GM12865 (cell line): ENCODE measurements around the gene STK35.

ENCODE experiments used
- DNase-seq: peaks from one replicate; pipeline ENCODE4 v3.0.0; 2010; ENCODE audit warnings: low read depth
- H3K4me3 ChIP-seq: 2 replicates; pipeline ENCODE4 v1.5.1; 2011; ENCODE audit warnings: mild to moderate bottlenecking, low read depth, low read length, control low read depth
- TF ChIP-seq, protein P1 (sequence below): IDR thresholded peaks from 2 replicates; pipeline ENCODE4 v1.5.1; 2011; ENCODE audit warnings: low read length, control low read depth, low read depth, inconsistent platforms; ENCODE audit not compliant: insufficient read depth; ENCODE audit errors: missing control alignments

STK35 gene

DNA sequence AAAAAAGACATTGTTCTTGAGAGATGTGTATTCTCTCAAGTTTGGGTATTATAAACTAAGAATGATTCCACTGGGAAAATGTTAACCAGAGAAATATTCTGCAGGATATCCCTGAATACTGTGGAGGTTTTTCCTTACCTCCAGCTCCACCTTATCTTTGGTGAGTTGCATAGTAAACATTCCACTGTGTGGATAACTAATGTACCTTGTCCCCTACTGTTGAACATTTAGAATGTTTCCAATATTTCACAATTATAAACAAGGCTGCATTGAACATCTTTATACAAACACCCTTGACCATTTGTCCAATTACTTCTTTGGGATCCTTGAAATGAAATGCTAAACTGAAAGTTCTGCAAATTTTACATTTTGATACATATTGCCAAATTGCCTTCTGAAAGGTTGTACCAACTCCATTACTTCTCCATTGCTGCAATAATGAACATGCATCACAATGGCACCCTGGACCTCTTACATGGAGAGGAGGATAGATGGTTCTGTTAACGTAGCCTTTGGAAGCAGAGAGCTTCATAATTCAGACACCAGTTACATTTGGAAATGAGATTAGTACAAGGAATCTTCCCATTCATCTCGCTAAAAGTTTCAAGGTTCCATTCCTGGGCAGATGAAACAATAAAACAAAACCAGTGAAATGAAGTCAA is 35.0 kb upstream of the STK35 start:
- TF ChIP-seq, protein P1, sequence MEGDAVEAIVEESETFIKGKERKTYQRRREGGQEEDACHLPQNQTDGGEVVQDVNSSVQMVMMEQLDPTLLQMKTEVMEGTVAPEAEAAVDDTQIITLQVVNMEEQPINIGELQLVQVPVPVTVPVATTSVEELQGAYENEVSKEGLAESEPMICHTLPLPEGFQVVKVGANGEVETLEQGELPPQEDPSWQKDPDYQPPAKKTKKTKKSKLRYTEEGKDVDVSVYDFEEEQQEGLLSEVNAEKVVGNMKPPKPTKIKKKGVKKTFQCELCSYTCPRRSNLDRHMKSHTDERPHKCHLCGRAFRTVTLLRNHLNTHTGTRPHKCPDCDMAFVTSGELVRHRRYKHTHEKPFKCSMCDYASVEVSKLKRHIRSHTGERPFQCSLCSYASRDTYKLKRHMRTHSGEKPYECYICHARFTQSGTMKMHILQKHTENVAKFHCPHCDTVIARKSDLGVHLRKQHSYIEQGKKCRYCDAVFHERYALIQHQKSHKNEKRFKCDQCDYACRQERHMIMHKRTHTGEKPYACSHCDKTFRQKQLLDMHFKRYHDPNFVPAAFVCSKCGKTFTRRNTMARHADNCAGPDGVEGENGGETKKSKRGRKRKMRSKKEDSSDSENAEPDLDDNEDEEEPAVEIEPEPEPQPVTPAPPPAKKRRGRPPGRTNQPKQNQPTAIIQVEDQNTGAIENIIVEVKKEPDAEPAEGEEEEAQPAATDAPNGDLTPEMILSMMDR: no peak
- DNase-seq: no peak
- H3K4me3 ChIP-seq: no peak overlapping the region

DNA sequence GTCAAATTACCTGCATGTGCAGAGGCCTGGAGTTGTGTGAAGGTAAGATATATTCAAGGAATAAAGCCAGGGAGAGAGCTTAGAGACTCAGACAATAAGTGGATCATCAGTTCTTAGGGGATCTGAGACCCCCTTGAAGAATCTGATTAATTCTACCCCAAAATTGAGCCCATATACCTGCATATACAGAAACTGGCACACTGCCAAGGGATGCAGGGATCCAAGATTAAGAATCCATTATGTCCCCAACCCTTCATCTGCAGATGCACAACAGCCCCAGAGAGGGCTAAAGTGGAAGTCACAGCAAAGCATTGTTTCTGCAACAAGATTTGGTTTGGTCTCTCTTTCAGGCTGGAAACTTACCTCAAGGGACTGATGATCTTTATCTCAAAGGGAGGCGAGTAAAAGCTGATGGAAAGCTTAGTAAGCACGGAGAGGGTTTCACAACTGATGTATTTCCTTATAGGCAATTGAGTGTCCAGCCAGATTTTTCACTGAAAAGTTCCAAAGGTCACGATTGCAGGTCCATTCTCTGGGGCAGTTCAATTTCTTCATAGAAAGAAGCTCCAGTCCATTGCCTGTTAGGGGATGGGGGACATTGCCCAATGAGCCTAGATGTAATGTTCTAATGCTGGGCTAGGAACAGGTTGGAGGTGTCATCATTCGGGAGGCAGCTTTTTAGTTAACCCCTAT is 20.9 kb upstream of the STK35 start:
- TF ChIP-seq, protein P1: no peak
- no peak overlapping the region for H3K4me3 ChIP-seq
- DNase-seq: no peak

DNA sequence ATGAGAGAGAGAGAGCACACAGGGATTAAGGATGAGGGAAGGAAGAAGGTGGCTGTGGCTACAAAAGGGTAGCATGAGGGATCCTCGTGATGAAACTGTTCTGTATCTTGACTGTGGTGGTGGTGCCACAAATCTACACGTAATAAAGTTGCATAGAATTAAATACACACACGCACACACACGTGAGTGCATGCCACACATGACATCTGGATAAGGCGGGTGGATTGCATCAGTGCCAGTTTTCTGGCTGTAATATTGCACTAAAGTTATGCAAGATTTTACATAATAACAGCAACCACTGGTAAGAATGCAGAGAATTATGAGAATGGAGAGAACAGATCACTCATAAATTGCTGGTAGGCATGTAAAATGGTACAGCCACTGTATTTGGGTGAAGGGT is 16.9 kb upstream of the STK35 start:
- no peak overlapping the region for H3K4me3 ChIP-seq
- DNase-seq: no peak
- TF ChIP-seq, protein P1: no peak

DNA sequence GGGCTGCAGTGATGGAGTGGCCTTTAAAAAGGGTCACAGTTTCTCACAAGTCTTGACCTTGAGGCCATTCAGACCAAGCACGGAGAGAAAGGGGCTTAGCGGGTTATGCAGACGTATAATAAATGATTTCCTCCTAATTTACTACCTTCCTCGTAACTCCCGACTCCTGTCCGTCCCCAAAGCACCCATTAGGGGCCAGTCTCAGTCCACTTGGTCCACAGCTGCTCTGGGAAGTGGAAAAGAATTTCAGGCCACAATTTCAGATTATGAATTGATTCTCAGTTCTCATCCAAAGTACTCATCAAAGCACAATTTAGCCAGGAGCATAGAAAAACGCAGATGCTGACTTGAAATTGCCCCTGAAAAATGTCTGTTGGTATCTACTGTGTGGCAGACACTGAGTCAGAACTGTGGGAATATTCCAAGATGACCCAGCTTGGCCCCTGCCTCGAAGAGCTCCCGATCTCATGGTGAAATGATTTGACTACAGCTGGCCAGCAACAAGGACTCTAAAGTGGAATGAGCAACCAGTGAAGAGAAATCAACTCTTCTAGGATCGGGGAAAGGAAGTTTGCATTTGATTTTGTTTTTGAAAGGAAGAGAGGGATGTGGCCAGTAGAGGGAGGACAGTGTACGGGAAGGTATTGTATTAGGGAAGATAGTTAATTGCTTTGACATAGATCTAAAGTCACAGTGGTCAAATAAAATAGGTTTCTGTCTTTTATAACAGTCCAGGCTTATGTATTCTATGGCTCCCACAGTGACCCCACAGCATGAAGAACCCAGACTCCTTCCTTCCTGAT is 15.2 kb upstream of the STK35 start:
- H3K4me3 ChIP-seq: no peak overlapping the region
- TF ChIP-seq, protein P1: no peak
- DNase-seq: no peak

DNA sequence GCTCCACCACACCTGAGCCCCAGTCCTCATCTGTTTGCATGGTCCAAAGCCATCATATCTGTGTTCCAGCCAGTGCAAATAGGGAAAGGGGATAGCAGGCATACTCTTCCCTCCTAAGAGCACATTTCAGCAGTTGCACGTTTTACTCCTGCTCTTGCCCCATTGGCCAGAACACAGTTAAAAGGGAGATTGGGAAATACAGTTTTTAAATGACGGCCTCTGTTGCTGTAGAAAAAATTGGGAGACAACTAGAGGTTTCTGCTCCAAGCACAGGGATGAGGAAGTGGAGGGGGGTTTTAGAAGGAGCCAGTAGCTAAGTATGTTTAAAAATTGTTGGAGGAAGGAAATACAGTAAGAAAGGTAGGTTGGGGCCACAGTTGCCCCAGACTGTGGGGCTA is 14.6 kb upstream of the STK35 start:
- TF ChIP-seq, protein P1: no peak
- H3K4me3 ChIP-seq: no peak overlapping the region
- DNase-seq: no peak

DNA sequence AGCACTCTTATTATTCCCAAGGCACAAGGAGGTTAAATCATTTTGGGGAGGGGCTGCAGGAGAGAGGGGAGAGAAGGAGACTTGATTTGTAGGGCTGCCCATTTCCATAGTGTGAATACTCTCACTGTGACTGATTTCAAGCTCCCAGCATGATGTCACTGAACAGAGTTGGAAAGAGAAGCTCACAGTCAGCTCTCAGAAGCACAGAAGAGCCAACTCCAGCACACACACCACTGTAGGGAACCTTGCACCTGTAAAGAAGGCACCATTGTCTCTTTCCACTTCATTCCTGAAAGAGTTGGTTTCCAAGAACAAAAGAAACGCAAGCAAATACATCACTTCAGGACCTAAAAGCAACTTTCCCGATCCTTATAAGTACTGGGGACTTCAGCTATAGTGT is 12.7 kb upstream of the STK35 start:
- no peak overlapping the region for H3K4me3 ChIP-seq
- TF ChIP-seq, protein P1: no peak
- no peak for DNase-seq

DNA sequence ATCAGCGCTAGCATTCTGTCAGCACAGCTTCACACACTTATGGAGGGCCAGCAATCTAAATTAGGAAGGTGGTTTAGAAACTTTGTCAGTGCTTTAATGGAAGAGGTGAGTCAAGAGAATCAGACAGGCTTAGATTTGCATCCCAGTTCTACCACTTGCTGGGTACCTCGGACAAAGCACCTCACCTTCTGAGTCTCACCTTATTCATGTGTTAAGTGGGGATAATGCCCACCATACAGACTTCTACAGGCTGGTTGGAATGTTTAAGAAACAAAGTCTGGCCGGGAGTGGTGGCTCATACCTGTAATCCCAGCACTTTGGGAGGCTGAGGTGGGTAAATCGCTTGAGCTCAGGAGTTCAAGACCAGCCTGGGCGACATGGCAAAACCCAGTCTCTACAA is 12.2 kb upstream of the STK35 start:
- TF ChIP-seq, protein P1: no peak
- no peak for DNase-seq
- H3K4me3 ChIP-seq: no peak overlapping the region
